GM10266 (cell line): ENCODE results near the gene RTP5.
"Not testable (repeated sequence)": the region's sequence is repeated elsewhere in the genome, so short reads cannot be mapped to it uniquely, and the experiment has no call there.

Source experiments
- DNase-seq: peaks from one replicate; pipeline ENCODE4 v3.0.0; 2012; ENCODE audit errors: extremely low spot score
- CTCF ChIP-seq: IDR thresholded peaks from 2 replicates; pipeline ENCODE4 v1.5.1; 2012; ENCODE audit warnings: mild to moderate bottlenecking, low read depth; ENCODE audit not compliant: control insufficient read depth, insufficient read depth; ENCODE audit errors: missing control alignments

Gene RTP5

DNA sequence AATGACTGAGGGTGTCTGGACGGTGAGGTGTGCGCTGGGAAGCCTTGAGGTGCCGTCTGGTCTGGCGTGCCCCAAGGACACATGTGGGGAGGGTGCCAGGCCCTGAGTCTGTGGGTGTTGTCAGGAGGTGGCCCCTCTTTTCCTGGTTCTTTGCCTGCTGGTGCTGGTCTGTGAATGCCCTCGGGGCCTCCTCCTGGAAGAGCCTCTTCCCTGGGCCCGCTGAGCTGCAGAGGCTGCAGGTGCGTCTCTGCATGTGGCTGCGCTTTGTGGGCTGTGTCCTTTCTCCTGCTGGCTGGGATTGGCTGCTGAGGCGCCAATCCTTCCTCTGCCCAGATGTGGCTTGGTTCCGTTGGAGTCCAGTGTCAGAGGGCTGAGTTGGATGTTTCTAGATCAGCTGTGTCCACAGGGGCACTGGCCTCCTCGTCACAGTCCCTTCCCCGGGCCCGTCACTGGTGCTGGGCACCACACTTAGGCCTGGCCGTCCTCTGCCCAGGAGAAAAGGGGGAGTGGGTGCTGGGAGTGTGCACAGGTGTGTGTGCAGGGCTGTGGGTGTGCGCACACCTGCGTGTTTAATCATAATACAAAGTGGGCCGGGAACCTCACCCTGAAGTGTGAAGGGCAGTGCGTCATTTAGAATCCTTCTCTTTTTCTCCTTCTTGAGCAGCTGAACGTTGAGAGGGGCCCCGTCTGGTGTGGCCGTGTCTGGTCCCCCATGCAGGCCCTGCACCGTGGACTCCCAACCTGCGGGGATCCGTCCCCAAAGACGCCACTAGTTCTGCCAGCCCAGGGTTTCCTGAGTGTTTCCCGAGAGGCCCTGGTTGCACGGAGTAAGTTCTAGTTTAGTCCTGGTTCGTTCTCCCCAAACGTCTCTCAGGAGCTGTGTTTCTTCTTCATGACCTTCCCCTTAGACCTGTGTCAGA is 35.5 kb downstream of the RTP5 start:
- no peak for TF ChIP-seq CTCF
- DNase-seq = no peak

- no peak for TF ChIP-seq CTCF
- DNase-seq = no peak
These were observed 36.3 kb downstream of the RTP5 start for GRCh38 chr2:241905716-241906377.

DNA sequence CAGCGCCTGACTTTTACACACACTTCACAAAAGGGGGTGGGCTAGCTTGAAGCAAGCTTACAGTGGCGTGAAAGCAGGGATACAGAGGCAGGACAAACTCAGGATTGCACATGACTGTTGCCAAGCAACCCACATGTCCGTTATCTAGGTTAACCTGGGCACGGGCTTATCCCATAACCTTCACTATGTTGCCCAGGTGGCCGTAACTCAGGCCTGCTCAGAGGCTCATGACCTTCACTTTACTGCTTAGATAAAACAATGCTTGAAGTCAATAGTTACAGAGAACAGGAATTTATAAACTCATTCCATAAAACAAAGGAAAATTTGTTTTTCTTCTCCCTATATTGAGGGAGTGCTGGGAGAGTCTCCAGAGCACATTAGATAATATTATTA is 36.8 kb downstream of the RTP5 start:
- DNase-seq = not testable (repeated sequence)

- TF ChIP-seq CTCF = no peak
- DNase-seq = no peak
These were observed 37.5 kb downstream of the RTP5 start for GRCh38 chr2:241906826-241907570.

GRCh38 chr2:241907831-241908230 is 38.3 kb downstream of the RTP5 start:
- DNase-seq = not testable (repeated sequence)

- TF ChIP-seq CTCF = no peak
- DNase-seq = no peak
These were observed 39.3 kb downstream of the RTP5 start for GRCh38 chr2:241908686-241909420.

DNA sequence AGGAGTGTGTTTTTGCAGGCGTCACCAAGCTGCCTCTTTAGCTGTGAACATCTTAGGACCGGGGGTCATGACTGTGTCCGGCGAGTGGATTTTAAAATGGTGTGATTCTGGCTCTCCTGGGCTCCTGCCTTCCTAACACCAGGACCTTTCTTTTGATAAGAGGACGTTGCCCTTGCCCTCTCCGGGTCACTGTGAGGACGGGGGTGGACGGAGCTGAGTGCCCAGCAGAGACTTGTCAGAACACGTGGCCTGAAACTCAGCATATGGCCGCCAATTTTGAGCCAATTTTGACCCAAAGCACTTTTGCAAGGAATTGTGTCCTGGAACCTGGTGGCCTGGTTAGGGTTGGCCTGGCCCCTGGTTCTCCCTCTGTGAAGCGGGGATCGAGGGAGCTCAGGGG is 40.2 kb downstream of the RTP5 start:
- DNase-seq = no peak
- TF ChIP-seq CTCF = no peak
